Heart right ventricle (tissue), 16 donors: ENCODE data around the gene CBR1. TPM values are rescaled to one million over a fixed set of nuclear protein-coding genes. Genes with fewer than 3 reads are reported as not detected.

Experiments
- ATAC-seq, 8 donors: fragments of 200-7000 bp; cut with Tn5 transposase; one replicate each; pipeline ENCODE4 v1.9.1; 2020; ENCODE audit warnings: mild to moderate bottlenecking in 8 of 8, moderate library complexity in 8 of 8, moderate number of reproducible peaks in 1 of 8
- DNase-seq, 2 donors: peaks; one replicate each; pipeline ENCODE4 v3.0.0-alpha.2; 2020
- H3K27ac ChIP-seq, 10 donors: fragments of 200-600 bp; sonication (generic) in 2 of 10; one replicate each; pipeline versions ENCODE4 v1.5.0 to v1.8.0; 2020 to 2022; ENCODE audit warnings: mild to moderate bottlenecking in 3 of 10
- H3K27me3 ChIP-seq, 7 donors: fragments of 200-600 bp; one replicate each; pipeline ENCODE4 v1.8.0; 2021 to 2022; ENCODE audit warnings: mild to moderate bottlenecking in 2 of 7
- H3K36me3 ChIP-seq, 9 donors: fragments of 200-600 bp; sonication (generic) in 1 of 9; one replicate each; pipeline versions ENCODE4 v1.5.0 to v1.8.0; 2020 to 2022; ENCODE audit warnings: mild to moderate bottlenecking in 2 of 9
- H3K4me1 ChIP-seq, 9 donors: fragments of 200-600 bp; sonication (generic) in 1 of 9; one replicate each; pipeline versions ENCODE4 v1.5.0 to v1.8.0; 2020 to 2022; ENCODE audit warnings: mild to moderate bottlenecking in 4 of 9
- H3K4me3 ChIP-seq, 10 donors: fragments of 200-600 bp; sonication (generic) in 2 of 10; one replicate each; pipeline versions ENCODE4 v1.5.0 to v1.8.0; 2020 to 2022; ENCODE audit warnings: mild to moderate bottlenecking in 7 of 10, moderate library complexity in 2 of 10
- H3K9me3 ChIP-seq, 11 donors: fragments of 200-600 bp in 10 of 11; sonication (generic) in 2 of 11; one replicate each; pipeline versions ENCODE4 v1.5.0 to v1.8.0; 2013 to 2022; ENCODE audit warnings: mild to moderate bottlenecking in 2 of 11, control low read depth in 1 of 11, moderate library complexity in 1 of 11
- CTCF ChIP-seq, 9 donors: fragments of 200-600 bp; sonication (generic) in 2 of 9; IDR thresholded peaks; one replicate each; pipeline versions ENCODE4 v1.5.0 to v1.8.0; 2021 to 2022; ENCODE audit warnings: antibody characterized with exemption in 9 of 9, mild to moderate bottlenecking in 5 of 9, moderate library complexity in 1 of 9
- WGBS, 2 donors: extraction: QIAGEN DNeasy Blood & Tissue Kit; methylation state at CpG; one replicate each; pipeline ENCODE4 v1.1.7; 2013; ENCODE audit warnings: inconsistent platforms in 1 of 2; 5-methylcytosine and 5-hydroxymethylcytosine counted together
- intact Hi-C, 10 donors: fragments of 100-400 bp; cut with DNase I; formaldehyde crosslinking; loops; one replicate each; pipeline versions ENCODE4 v1.11.1 to v1.14.2; 2022
- polyA plus RNA-seq, 2 donors: library from polyadenylated mRNA; stranded (reverse); fragments of 200-250 nt; gene quantifications; one replicate each; pipeline ENCODE4 v1.2.3, GENCODE V29; 2013
- total RNA-seq, 10 donors: library from RNA; stranded (reverse); fragmentation: NEBNext Ultra II Directional in 3 of 10; extraction: Animal tissue kit (Norgen Biotek cat#: 25700) in 3 of 10; gene quantifications; one replicate each; pipeline versions ENCODE4 v1.2.1 to v1.2.4, GENCODE V29; 2021 to 2023
- donor health status: Arrhythmogenic right ventricular cardiomyopathy.
- donor health status: ischemic (EF 13 %, LVEDD 7.1; RV severe dilation, severe dysfunction).
- donor health status: healthy with polysubstance abuse.
- donor health status: DM: no; HTN: yes; CAD: no.
- donor health status: DM: no; HTN: no; CAD: no.
- donor health status: ischemic (EF 25% LVEDD 6.9; RV normal size, moderate dysfunction).
- donor health status: ischemic (EF 25% LVEDD 5.7; RV mildly dilated, moderate dysfunction).
- donor health status: healthy.
- donor health status: DM: yes; HTN: yes; CAD: no.
- donor health status: Ischemic cardiomyopathy.
- donor health status: ischemic (EF 35%, LVEDD 5.7; RV mildly dilated, moderate dysfunction).
- donor health status: nonischemic (EF 11% LVEDD 7.7; RV severe dilation, severe dysfunction).
- donor health status: DM: yes; HTN: yes; CAD: no.
- donor health status: PGD.
- donor health status: ischemic (EF 29% LVEDD 5.4; RV normal size, mild dysfunction).
- donor health status: nonischemic (EF 23%, LVEDD 6.1; RV moderate dilation, normal function).

Gene CBR1
- total and polyA plus RNA-seq, 12 donors = 7.7 to 61.2 (median 17.6) TPM

DNA sequence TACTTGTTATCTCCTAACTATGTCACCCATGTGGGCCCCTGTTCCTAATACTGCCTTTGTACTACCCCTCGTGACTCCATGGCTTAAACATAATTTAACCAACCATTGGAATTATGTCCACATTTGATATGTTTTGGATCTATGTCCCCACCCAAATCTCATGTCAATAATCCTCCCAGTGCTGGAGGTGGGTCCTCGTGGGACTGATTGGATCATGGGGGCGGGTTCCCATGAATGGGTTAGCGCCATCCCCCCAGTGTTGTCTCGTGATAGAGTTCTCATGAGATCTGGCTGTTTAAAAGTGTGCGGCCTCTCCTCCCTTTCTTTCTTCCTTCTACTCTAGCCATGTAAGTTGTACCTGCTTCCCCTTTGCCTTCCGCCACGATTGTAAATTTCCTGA lies 9.8 kb downstream of the CBR1 start:
- no peak for TF ChIP-seq CTCF (IDR thresholded peaks at IDR 0.05)
- DNase-seq = no peak
- 76 to 78% methylated on average over 8 of the region's 8 CpGs for WGBS, 2 donors

DNA sequence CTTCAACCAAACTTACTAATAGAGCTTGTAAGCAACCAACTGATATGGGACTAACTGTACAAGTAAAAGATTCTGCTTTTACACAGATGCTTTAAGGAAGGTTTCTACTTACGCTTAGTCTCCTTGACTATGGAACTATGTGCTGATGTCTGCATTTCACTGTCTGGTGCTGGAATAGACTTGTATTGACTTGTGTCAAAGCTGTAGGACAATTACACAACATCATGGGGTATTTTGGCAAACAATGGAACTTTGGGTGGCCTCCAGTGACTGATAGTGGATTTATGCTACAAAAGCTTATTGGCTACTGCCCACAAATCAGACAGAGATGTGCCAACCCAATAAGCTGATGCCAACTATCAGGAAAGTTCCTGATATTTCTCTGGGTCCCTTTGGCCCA lies 10.6 kb downstream of the CBR1 start:
- DNase-seq (no peak), ATAC-seq (no peak)
- H3K9me3 ChIP-seq = peaks cover 0 to 3% (median 0%) of the 10 kb centered on the region in 11 donors
- H3K4me3 ChIP-seq = no peak overlapping the region
- intact Hi-C loops = no loop called here
- peaks cover 0 to 27% (median 0%) of the 10 kb centered on the region in 9 donors for H3K4me1 ChIP-seq
- H3K27me3 ChIP-seq = no peaks in the 10 kb centered on the region
- WGBS, 2 donors = 94 to 95% methylated on average over 1 of the region's 1 CpG
- H3K36me3 ChIP-seq = no peaks in the 10 kb centered on the region
- TF ChIP-seq CTCF (IDR thresholded peaks at IDR 0.05) = no peak
- H3K27ac ChIP-seq = no peak overlapping the region

More for the DNA sequence above, 9.8 kb downstream of the CBR1 start:
- peaks cover 0 to 3% (median 0%) of the 10 kb centered on the region in 11 donors for H3K9me3 ChIP-seq
- H3K27ac ChIP-seq = peak overlapping the region in 1 of 10 donors; percentile 75
- H3K4me3 ChIP-seq = no peak overlapping the region
- H3K4me1 ChIP-seq = peaks cover 0 to 27% (median 0%) of the 10 kb centered on the region in 9 donors
- H3K36me3 ChIP-seq = peaks cover 0 to 2% (median 0%) of the 10 kb centered on the region in 9 donors
- no peak for ATAC-seq
- intact Hi-C loops = no loop called here
- no peaks in the 10 kb centered on the region for H3K27me3 ChIP-seq

GRCh38 chr21:36082237-36082664 lies 12.4 kb downstream of the CBR1 start:
- DNase-seq (no peak), ATAC-seq (no peak)
- Histone ChIP-seq H3K36me3 (no peaks in the 10 kb centered on the region), H3K4me3 (no peak overlapping the region), H3K27me3 (no peaks in the 10 kb centered on the region), H3K4me1 (peaks cover 0 to 21% (median 0%) of the 10 kb centered on the region in 9 donors), H3K27ac (no peak overlapping the region), H3K9me3 (peaks cover 0 to 3% (median 0%) of the 10 kb centered on the region in 11 donors)
- TF ChIP-seq CTCF (IDR thresholded peaks at IDR 0.05) = no peak
- intact Hi-C loops = no loop called here
- WGBS, 2 donors = 90 to 91% methylated on average over 3 of the region's 3 CpGs

GRCh38 chr21:36087362-36088138 lies 17.7 kb downstream of the CBR1 start:
- no peak for DNase-seq
- ATAC-seq = peak in 7 of 8 donors; percentile 25 to 86 (median 68)

More at GRCh38 chr21:36087362-36088138, 17.7 kb downstream of the CBR1 start:
- H3K4me3 ChIP-seq = no peak overlapping the region
- no peaks in the 10 kb centered on the region for H3K27me3 ChIP-seq
- TF ChIP-seq CTCF (IDR thresholded peaks at IDR 0.05) = peak in 3 of 9 donors; percentile 15 to 27 (median 18)
- peaks cover 0 to 5% (median 0%) of the 10 kb centered on the region in 9 donors for H3K4me1 ChIP-seq
- H3K27ac ChIP-seq = peak overlapping the region in 2 of 10 donors; percentile 4 to 36
- WGBS, 2 donors = 62 to 63% methylated on average over 6 of the region's 6 CpGs
- H3K36me3 ChIP-seq = no peaks in the 10 kb centered on the region
- intact Hi-C loops = no loop called here
- peaks cover 0 to 1% (median 0%) of the 10 kb centered on the region in 11 donors for H3K9me3 ChIP-seq
